MM.1S (cell line): ENCODE measurements around the gene CPAMD8.

ENCODE experiments used
- EZH2 ChIP-seq: fragments of 300-600 bp; sonication (generic); optimal IDR thresholded peaks from 2 replicates; pipeline ENCODE3; 2017; ENCODE audit warnings: low read depth, mild to moderate bottlenecking, antibody characterized with exemption, low read length, mixed read lengths
- EZH2phosphoT487 ChIP-seq: fragments of 300-600 bp; sonication (generic); IDR thresholded peaks from 2 replicates; pipeline ENCODE4 v1.6.1; 2018; ENCODE audit warnings: antibody characterized with exemption, low read length
- TF ChIP-seq, protein P1 (sequence below): fragments of 300-600 bp; sonication (generic); IDR thresholded peaks from 2 replicates; pipeline ENCODE4 v1.5.1; 2016; ENCODE audit warnings: antibody characterized with exemption, low read length, mixed read lengths

DNA sequence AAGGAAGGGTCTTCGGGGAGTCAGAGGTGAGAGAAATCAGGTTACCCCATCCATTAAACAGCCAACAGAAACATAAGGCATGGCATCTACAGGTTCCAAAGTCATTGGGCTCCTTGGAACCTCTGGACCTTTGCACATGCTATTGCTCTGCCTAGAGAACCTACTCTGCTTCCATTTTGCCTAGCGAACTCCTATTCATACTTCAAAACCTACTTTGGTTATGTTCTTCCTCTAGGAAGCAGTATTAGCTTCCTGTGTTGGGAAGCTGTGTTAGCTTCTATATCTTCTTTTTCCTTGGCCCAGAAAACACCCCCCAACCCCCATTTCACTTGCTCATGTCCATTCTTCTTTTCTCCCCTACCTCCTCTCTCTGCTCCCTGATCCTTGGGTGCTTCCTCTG, 98.3 kb downstream of the CPAMD8 start:
- TF ChIP-seq, protein P1, sequence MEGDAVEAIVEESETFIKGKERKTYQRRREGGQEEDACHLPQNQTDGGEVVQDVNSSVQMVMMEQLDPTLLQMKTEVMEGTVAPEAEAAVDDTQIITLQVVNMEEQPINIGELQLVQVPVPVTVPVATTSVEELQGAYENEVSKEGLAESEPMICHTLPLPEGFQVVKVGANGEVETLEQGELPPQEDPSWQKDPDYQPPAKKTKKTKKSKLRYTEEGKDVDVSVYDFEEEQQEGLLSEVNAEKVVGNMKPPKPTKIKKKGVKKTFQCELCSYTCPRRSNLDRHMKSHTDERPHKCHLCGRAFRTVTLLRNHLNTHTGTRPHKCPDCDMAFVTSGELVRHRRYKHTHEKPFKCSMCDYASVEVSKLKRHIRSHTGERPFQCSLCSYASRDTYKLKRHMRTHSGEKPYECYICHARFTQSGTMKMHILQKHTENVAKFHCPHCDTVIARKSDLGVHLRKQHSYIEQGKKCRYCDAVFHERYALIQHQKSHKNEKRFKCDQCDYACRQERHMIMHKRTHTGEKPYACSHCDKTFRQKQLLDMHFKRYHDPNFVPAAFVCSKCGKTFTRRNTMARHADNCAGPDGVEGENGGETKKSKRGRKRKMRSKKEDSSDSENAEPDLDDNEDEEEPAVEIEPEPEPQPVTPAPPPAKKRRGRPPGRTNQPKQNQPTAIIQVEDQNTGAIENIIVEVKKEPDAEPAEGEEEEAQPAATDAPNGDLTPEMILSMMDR: no peak
- TF ChIP-seq EZH2: no peak
- no peak for TF ChIP-seq EZH2phosphoT487
